ENCODE results near the gene SLC32A1.
A peak's percentile ranks its signal among the peaks of the same experiment; 100 is the strongest.

Gene SLC32A1

GRCh38 chr20:38748097-38748860 lies 24.0 kb downstream of the SLC32A1 start, which contains the start of gene ACTR5:
Gene ACTR5 (plus strand): TSS chr20:38748460. CDS start chr20:38748479, 19 bp downstream.
- H3K4me1 Mint-ChIP-seq: peaks cover 32% of the 10 kb centered on the region
- no peaks in the 10 kb centered on the region for H3K9me3 Mint-ChIP-seq
- H3K27ac Mint-ChIP-seq (ENCODE audit: low read depth): peak within 1 kb of the TSS; percentile 99
- H3K36me3 Mint-ChIP-seq (ENCODE audit: insufficient read depth): peaks cover 16% of the 10 kb centered on the region
- ATAC-seq (replicated peaks; ENCODE audit: extremely low read depth, poor library complexity, severe bottlenecking) (peak; percentile 87), DNase-seq (ENCODE audit: low spot score in 2 of 2) (peak; percentile 97 to 99)
- H3K4me3 Mint-ChIP-seq: peak within 1 kb of the TSS; percentile 97
- no peaks in the 10 kb centered on the region for H3K27me3 Mint-ChIP-seq

- no peak for DNase-seq (ENCODE audit: low spot score in 2 of 2)
- H3K36me3 Mint-ChIP-seq (ENCODE audit: insufficient read depth): peaks cover 15% of the 10 kb centered on the region
- no peaks in the 10 kb centered on the region for H3K9me3 Mint-ChIP-seq
- ATAC-seq (replicated peaks; ENCODE audit: extremely low read depth, poor library complexity, severe bottlenecking): peak; percentile 19
- H3K27ac Mint-ChIP-seq (ENCODE audit: low read depth): peak overlapping the region; percentile 99
- peaks cover 32% of the 10 kb centered on the region for H3K4me1 Mint-ChIP-seq
- H3K27me3 Mint-ChIP-seq: no peaks in the 10 kb centered on the region
- H3K4me3 Mint-ChIP-seq: peak overlapping the region; percentile 97
Observed at GRCh38 chr20:38748861-38749149, 24.5 kb downstream of the SLC32A1 start.

GRCh38 chr20:38751360-38751976 lies 27.2 kb downstream of the SLC32A1 start:
- no peak overlapping the region for H3K27ac Mint-ChIP-seq (ENCODE audit: low read depth)
- no peaks in the 10 kb centered on the region for H3K9me3 Mint-ChIP-seq
- ATAC-seq (replicated peaks; ENCODE audit: extremely low read depth, poor library complexity, severe bottlenecking) (no peak), DNase-seq (ENCODE audit: low spot score in 2 of 2) (no peak)
- peaks cover 38% of the 10 kb centered on the region for H3K4me1 Mint-ChIP-seq
- no peak overlapping the region for H3K4me3 Mint-ChIP-seq
- no peaks in the 10 kb centered on the region for H3K27me3 Mint-ChIP-seq
- peaks cover 35% of the 10 kb centered on the region for H3K36me3 Mint-ChIP-seq (ENCODE audit: insufficient read depth)

GRCh38 chr20:38752029-38752428 lies 27.7 kb downstream of the SLC32A1 start:
- H3K36me3 Mint-ChIP-seq (ENCODE audit: insufficient read depth): peaks cover 38% of the 10 kb centered on the region
- no peaks in the 10 kb centered on the region for H3K9me3 Mint-ChIP-seq
- ATAC-seq (replicated peaks; ENCODE audit: extremely low read depth, poor library complexity, severe bottlenecking): no peak
- DNase-seq (ENCODE audit: low spot score in 2 of 2): no peak
- H3K27ac Mint-ChIP-seq (ENCODE audit: low read depth): no peak overlapping the region
- H3K27me3 Mint-ChIP-seq: no peaks in the 10 kb centered on the region
- peaks cover 38% of the 10 kb centered on the region for H3K4me1 Mint-ChIP-seq
- no peak overlapping the region for H3K4me3 Mint-ChIP-seq

DNA sequence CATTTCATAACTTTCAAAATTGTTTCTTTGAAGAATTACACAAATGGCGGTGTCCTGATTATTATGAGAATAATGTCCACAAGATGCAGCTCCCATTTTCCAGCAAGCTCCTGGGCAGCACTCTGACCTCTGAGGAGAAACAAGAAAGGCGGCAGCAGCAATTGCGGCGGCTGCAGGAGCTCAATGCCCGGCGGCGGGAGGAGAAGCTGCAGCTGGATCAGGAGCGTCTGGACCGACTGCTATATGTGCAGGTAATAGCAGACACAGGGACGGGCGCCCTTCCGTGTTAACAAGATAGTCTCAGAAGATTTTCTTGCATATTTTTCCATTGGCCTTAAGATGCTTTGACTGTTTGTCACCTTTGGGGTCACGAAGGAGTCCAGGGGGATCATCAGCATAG lies 30.6 kb downstream of the SLC32A1 start:
- Mint-ChIP-seq H3K27me3 (no peaks in the 10 kb centered on the region), H3K9me3 (no peaks in the 10 kb centered on the region), H3K36me3 (ENCODE audit: insufficient read depth) (peaks cover 46% of the 10 kb centered on the region), H3K4me1 (peaks cover 17% of the 10 kb centered on the region), H3K4me3 (no peak overlapping the region), H3K27ac (ENCODE audit: low read depth) (no peak overlapping the region)
- DNase-seq (ENCODE audit: low spot score in 2 of 2) (no peak), ATAC-seq (replicated peaks; ENCODE audit: extremely low read depth, poor library complexity, severe bottlenecking) (no peak)

DNA sequence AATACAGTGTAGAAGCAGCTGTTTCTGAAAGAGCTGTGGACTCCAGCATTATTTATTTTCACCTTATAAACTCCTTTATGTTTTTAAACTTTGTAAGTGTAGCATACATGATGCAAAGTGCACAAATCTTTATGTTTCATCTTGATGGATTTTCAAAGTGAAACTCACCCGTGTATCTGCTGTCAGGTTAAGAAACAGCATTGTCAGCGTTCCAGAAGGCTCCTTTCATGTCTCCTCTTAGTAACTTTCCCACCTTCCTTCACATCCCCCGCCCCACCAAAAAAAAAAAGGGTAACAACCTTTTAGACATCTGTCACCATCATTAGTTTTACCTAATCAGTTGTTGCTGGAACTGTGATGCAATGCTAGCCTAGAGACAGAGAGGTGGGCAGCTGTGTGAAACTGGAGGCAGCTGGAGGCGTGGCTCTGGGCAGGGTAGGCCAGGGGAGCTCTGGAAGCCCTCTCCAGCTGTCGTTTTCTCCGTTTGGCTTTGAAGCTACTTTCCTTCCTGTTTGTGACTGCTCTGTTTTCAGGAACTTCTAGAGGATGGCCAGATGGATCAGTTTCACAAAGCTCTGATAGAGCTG lies 31.1 kb downstream of the SLC32A1 start:
- Mint-ChIP-seq H3K4me1 (peaks cover 18% of the 10 kb centered on the region), H3K4me3 (no peak overlapping the region), H3K9me3 (no peaks in the 10 kb centered on the region), H3K36me3 (ENCODE audit: insufficient read depth) (peaks cover 50% of the 10 kb centered on the region), H3K27me3 (no peaks in the 10 kb centered on the region), H3K27ac (ENCODE audit: low read depth) (no peak overlapping the region)
- no peak for DNase-seq (ENCODE audit: low spot score in 2 of 2)
- ATAC-seq (replicated peaks; ENCODE audit: extremely low read depth, poor library complexity, severe bottlenecking): no peak

GRCh38 chr20:38757145-38757775 lies 33.0 kb downstream of the SLC32A1 start:
- ATAC-seq (replicated peaks; ENCODE audit: extremely low read depth, poor library complexity, severe bottlenecking): no peak
- H3K36me3 Mint-ChIP-seq (ENCODE audit: insufficient read depth): peaks cover 61% of the 10 kb centered on the region
- no peak for DNase-seq (ENCODE audit: low spot score in 2 of 2)
- H3K4me3 Mint-ChIP-seq: no peak overlapping the region
- peaks cover 12% of the 10 kb centered on the region for H3K4me1 Mint-ChIP-seq
- H3K9me3 Mint-ChIP-seq: no peaks in the 10 kb centered on the region
- H3K27ac Mint-ChIP-seq (ENCODE audit: low read depth): no peak overlapping the region
- no peaks in the 10 kb centered on the region for H3K27me3 Mint-ChIP-seq

DNA sequence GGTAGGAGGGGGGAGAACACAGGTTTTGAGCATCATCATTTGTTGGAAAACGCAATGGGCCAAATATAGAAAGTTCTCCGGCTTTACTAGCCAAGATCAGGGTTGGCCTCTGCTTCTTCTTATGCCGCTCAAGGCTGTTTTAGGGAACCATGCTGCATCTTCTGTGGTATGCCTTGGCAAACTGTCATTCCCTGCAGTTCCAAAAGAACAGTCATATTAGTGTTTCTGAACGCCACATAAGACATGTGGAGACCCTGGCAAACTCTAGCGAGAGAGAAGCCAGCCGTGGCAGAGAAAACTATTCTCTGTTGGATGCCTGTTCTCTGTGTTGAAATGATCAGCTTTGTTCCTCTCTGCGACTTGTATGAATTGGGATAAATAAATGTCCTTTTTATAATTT lies 34.8 kb downstream of the SLC32A1 start:
- Mint-ChIP-seq H3K27ac (ENCODE audit: low read depth) (no peak overlapping the region), H3K9me3 (no peaks in the 10 kb centered on the region), H3K36me3 (ENCODE audit: insufficient read depth) (peaks cover 56% of the 10 kb centered on the region), H3K4me3 (no peak overlapping the region), H3K4me1 (peaks cover 18% of the 10 kb centered on the region), H3K27me3 (no peaks in the 10 kb centered on the region)
- ATAC-seq (replicated peaks; ENCODE audit: extremely low read depth, poor library complexity, severe bottlenecking) (no peak), DNase-seq (ENCODE audit: low spot score in 2 of 2) (no peak)

DNA sequence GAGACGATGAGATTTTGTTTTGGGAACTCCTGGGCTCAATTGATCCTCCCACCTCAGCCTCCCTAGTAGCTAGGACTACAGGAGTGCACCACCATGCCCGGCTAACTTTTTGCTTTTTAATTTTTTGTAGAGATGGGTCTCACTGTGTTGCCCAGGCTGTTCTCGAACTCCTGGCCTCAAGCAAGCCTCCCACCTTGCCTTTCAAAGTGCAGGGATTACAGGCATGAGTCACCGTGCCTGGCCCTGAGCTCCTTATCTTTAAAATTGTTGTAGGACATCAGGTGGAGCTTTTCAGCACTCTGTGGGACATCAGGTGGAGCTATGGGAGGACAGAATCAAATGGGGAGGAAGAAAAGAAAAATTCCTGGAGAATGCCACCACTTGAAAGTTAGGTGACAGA lies 36.7 kb downstream of the SLC32A1 start:
- Mint-ChIP-seq H3K36me3 (ENCODE audit: insufficient read depth) (peaks cover 47% of the 10 kb centered on the region), H3K9me3 (no peaks in the 10 kb centered on the region)

GRCh38 chr20:38762174-38762573 lies 37.9 kb downstream of the SLC32A1 start:
- DNase-seq (ENCODE audit: low spot score in 2 of 2) (no peak), ATAC-seq (replicated peaks; ENCODE audit: extremely low read depth, poor library complexity, severe bottlenecking) (no peak)
- Mint-ChIP-seq H3K4me3 (no peak overlapping the region), H3K36me3 (ENCODE audit: insufficient read depth) (peaks cover 49% of the 10 kb centered on the region), H3K27me3 (no peaks in the 10 kb centered on the region), H3K9me3 (no peaks in the 10 kb centered on the region), H3K4me1 (peaks cover 18% of the 10 kb centered on the region), H3K27ac (ENCODE audit: low read depth) (no peak overlapping the region)

More for the DNA sequence above, 36.7 kb downstream of the SLC32A1 start:
- Mint-ChIP-seq H3K27me3 (no peaks in the 10 kb centered on the region), H3K27ac (ENCODE audit: low read depth) (no peak overlapping the region), H3K4me1 (peaks cover 18% of the 10 kb centered on the region), H3K4me3 (no peak overlapping the region)
- ATAC-seq (replicated peaks; ENCODE audit: extremely low read depth, poor library complexity, severe bottlenecking) (no peak), DNase-seq (ENCODE audit: low spot score in 2 of 2) (no peak)

DNA sequence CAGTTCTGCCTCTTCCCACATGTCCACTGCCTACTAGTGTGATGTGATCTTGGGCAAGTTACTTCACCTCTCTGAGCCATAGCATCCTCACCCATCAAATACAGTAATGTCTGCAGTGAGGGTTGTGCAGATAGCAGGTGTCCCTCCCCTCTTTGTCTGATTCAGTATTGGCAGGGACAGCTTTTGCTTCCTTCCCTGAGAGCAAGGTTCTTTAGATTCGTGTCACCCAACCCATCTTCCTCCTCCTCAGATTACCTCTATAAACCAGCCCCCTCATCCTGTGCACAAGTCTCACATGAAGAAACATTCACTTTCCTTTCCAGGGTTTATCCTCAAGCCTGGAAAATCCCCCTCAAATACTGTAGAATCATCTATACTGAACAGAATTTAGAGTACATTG lies 39.3 kb downstream of the SLC32A1 start:
- no peak overlapping the region for H3K4me3 Mint-ChIP-seq
- peaks cover 45% of the 10 kb centered on the region for H3K36me3 Mint-ChIP-seq (ENCODE audit: insufficient read depth)
- H3K9me3 Mint-ChIP-seq: no peaks in the 10 kb centered on the region
- DNase-seq (ENCODE audit: low spot score in 2 of 2) (no peak), ATAC-seq (replicated peaks; ENCODE audit: extremely low read depth, poor library complexity, severe bottlenecking) (no peak)
- H3K27ac Mint-ChIP-seq (ENCODE audit: low read depth): no peak overlapping the region
- H3K4me1 Mint-ChIP-seq: peaks cover 18% of the 10 kb centered on the region
- no peaks in the 10 kb centered on the region for H3K27me3 Mint-ChIP-seq

- Mint-ChIP-seq H3K27me3 (no peaks in the 10 kb centered on the region), H3K9me3 (no peaks in the 10 kb centered on the region), H3K27ac (ENCODE audit: low read depth) (no peak overlapping the region), H3K36me3 (ENCODE audit: insufficient read depth) (peaks cover 41% of the 10 kb centered on the region), H3K4me1 (peaks cover 18% of the 10 kb centered on the region), H3K4me3 (no peak overlapping the region)
- DNase-seq (ENCODE audit: low spot score in 2 of 2) (no peak), ATAC-seq (replicated peaks; ENCODE audit: extremely low read depth, poor library complexity, severe bottlenecking) (peak; percentile 43)
Observed at GRCh38 chr20:38764567-38765318, 40.5 kb downstream of the SLC32A1 start.

Measured in central memory CD8-positive, alpha-beta T cell (primary cell).